ENCODE data around the gene NOL9.

DNA sequence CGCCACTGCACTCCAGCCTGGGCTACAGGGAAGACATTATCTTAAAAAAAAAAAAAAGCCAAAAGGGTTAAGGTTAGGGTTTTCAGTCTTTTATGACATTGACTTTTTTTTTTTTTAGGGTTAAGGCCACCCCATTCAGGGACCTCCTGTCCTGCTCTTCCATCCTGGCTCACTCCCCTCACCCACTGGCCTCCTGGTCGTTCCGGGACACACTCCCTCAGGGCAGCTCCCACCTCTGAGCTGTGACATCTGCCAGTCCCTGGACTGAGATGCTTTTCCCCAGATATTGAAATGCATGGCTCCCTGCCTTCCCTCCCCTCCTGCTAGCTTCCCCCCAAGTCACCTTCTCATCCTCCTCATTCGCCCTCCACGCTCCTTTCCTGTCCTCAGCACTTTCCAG is 72.5 kb downstream of the NOL9 start:
- TF ChIP-seq, protein P1, sequence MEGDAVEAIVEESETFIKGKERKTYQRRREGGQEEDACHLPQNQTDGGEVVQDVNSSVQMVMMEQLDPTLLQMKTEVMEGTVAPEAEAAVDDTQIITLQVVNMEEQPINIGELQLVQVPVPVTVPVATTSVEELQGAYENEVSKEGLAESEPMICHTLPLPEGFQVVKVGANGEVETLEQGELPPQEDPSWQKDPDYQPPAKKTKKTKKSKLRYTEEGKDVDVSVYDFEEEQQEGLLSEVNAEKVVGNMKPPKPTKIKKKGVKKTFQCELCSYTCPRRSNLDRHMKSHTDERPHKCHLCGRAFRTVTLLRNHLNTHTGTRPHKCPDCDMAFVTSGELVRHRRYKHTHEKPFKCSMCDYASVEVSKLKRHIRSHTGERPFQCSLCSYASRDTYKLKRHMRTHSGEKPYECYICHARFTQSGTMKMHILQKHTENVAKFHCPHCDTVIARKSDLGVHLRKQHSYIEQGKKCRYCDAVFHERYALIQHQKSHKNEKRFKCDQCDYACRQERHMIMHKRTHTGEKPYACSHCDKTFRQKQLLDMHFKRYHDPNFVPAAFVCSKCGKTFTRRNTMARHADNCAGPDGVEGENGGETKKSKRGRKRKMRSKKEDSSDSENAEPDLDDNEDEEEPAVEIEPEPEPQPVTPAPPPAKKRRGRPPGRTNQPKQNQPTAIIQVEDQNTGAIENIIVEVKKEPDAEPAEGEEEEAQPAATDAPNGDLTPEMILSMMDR (IDR thresholded peaks at IDR 0.05), result no peak
- TF ChIP-seq POLR2A (IDR thresholded peaks at IDR 0.05), result no peak

Data from right lobe of liver (tissue), 4 donors.